Posterior cingulate gyrus (tissue), 11 donors: Measurements from ENCODE around the gene ESPNL.

Source experiments
- DNase-seq, 10 donors: peaks; one replicate each; pipeline versions ENCODE4 v3.0.0 to v3.0.0-alpha.2; 2020 to 2021; ENCODE audit warnings: mixed read lengths in 3 of 10
- intact Hi-C: fragments of 100-400 bp; cut with DNase I; formaldehyde crosslinking; loops from one replicate; pipeline ENCODE4 v1.15.1; 2023

ESPNL gene

GRCh38 chr2:238125127-238125885, 25.2 kb downstream of the ESPNL start:
- peak in 3 of 10 donors; percentile 40 to 73 (median 72) for DNase-seq
- intact Hi-C loops = no loop called here

- no peak for DNase-seq
- intact Hi-C loops = no loop called here
Measured at GRCh38 chr2:238126338-238126737, 26.2 kb downstream of the ESPNL start.

DNA sequence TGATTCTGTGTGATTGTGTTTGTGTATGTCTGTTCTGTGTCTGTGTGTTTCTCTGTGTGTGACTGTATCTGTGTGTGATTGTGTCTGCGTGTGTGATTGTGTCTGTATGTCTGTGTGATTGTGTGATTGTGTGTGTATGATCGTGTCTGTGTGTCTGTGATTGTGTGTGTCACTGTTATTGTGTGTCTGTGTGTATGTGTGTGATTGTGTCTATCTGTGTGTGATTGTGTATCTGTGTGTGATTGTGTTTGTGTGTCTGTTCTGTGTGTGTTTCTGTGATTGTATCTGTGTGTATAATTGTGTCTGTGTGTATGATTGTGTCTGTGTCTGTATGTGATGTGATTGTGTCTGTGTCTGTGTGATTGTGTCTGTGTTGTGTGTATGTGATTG, 26.6 kb downstream of the ESPNL start:
- intact Hi-C loops = no loop called here
- no peak for DNase-seq

DNA sequence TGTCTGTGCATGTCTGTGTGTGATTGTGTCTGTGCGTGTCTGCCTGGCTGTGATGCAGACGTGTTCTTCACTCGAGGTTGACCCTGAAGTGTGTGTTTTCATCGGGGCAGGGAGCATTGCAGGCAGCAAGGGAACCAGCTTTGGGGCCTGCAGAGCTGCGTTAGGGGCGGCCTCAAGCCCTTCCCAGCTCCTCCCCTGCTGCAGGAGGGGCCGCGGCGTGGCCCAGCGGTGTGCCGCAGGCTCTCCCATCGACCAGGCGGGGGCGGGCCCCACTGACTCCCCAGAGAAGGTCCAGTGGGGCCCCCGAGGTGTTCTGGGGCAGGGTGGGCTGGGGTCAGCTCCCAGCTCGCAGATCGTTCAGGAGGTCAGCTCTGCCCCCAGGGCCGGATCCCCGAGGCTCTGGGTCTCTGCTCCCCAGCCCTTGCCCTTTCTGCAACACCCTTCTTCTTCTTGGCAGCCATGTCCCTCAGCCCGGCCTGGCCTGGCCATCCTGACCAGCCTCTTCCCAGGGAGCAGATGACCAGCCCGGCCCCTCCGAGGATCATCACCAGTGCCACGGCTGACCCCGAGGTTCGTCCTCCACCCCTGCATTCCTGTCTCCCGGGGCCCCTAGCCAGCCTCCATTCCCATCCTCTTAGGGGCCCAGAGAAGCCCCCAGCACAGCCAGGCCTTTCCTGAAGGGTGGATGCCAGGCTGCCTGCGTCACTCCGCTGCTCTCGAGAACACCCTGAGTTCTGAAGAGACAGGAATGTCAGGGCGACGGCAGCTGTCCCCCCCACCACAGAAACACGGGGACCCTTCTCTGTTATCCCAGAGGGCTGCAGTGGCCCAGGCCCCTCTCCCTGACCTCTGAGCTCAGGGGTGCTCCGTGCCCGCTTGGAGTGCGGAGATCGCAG, 27.3 kb downstream of the ESPNL start:
- peak in 3 of 10 donors; percentile 61 to 79 (median 77) for DNase-seq
- intact Hi-C loops = no loop called here

GRCh38 chr2:238128061-238128440, 27.9 kb downstream of the ESPNL start:
- intact Hi-C loops = no loop called here
- DNase-seq = peak in 3 of 10 donors; percentile 56 to 63 (median 62)

GRCh38 chr2:238128534-238129001, 28.4 kb downstream of the ESPNL start:
- intact Hi-C loops = no loop called here
- DNase-seq = peak in 3 of 10 donors; percentile 61 to 76 (median 68)

DNA sequence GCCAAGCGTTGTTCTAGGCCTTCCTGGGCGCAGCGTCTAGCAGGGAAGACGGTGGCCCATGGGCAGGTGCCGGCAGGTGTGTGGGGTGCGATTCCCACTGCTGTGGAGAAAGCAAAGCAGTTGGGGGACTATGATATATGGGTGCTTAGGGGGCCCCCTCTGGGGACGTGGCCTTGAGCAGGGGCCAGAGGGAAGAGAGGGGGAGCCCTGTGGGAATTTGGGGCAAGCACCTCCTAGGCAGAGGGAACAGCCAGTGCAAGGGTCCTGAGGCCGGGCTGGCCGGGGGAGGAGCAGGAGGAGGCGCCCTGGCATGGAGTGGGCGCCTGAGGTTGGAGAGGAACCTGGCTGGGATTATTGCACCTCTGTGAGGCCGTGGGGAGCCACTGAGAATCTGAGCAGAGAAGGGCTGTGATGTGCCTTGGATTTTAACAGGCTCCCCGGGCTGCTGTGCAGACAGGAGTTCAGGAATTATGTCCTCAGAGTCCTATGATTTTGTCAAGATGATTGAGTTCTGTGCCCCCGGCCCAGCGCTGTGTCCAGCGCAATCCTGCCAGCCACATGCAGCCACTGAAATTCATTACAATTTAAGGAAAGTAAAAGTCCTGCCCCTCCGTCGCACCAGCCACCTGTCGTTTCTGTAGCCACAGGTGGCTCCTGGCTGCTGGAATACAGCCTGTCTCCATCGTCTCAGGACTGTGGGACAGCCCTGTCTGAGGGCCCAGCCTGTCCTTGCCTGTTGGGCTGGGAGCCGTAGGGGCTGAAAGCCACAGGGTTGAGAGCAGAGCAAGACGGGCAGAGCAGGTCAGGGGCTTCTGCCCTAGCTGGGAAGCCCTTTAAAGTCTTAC, 29.2 kb downstream of the ESPNL start:
- intact Hi-C loops = no loop called here
- DNase-seq = peak in 3 of 10 donors; percentile 46 to 61 (median 50)

DNA sequence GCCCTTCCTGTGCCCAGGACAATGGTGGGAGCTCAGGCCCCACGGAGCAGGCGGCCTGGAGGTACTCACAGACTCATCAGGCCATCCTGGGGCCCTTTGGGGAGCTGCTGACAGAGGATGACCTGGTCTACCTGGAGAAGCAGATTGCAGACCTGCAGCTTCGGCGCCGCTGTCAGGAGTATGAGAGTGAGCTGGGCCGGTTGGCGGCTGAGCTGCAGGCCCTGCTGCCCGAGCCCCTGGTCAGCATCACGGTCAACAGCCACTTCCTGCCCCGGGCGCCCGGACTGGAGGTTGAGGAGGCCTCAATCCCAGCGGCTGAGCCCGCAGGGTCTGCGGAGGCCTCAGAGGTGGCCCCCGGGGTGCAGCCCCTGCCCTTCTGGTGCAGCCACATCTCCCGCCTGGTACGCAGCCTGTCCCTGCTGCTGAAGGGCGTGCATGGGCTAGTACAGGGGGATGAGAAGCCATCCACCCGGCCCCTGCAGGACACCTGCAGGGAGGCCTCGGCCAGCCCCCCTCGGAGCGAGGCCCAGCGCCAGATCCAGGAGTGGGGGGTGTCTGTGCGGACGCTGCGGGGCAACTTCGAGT, 30.1 kb downstream of the ESPNL start:
- intact Hi-C loops = no loop called here
- peak in 3 of 10 donors; percentile 58 to 80 (median 76) for DNase-seq

- peak in 3 of 10 donors; percentile 67 to 77 (median 70) for DNase-seq
- intact Hi-C loops = no loop called here
Measured at GRCh38 chr2:238130696-238131628, 30.8 kb downstream of the ESPNL start.

- intact Hi-C loops = no loop called here
- peak in 3 of 10 donors; percentile 41 to 60 (median 57) for DNase-seq
Measured at GRCh38 chr2:238131761-238132462, 31.8 kb downstream of the ESPNL start.

- peak in 3 of 10 donors; percentile 74 to 84 (median 82) for DNase-seq
- intact Hi-C loops = no loop called here
Measured at GRCh38 chr2:238132463-238133450, 32.6 kb downstream of the ESPNL start.

- DNase-seq = peak in 3 of 10 donors; percentile 58 to 78 (median 64)
- intact Hi-C loops = no loop called here
Measured at GRCh38 chr2:238133499-238134392, 33.6 kb downstream of the ESPNL start.

GRCh38 chr2:238134393-238134785, 34.2 kb downstream of the ESPNL start:
- peak in 3 of 10 donors; percentile 19 to 70 (median 63) for DNase-seq
- intact Hi-C loops = no loop called here

DNA sequence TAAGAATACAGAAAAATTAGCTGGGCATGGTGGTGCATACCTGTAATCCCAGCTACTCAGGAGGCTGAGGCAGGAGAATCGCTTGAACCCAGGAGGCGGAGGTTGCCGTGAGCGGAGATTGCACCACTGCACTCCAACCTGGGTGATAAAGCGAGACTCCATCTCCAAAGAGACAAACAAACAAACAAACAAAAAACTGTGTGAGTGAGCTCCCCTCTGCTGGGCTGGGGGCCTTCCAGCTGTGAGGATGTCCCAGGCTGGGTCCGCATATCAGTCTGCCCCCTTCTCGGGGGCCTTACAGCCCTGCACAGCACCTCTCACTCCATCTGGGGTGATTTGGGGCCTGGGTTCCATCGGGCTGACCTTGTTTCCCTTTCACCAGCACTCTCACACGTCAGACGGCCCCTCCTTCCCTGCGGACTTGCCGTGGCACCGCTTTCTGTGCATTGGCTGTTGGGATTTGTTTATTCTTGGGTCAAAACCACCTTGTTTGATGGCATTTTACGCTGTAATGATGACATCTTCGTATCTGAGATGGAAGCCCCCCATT, 35.5 kb downstream of the ESPNL start:
- intact Hi-C loops = no loop called here
- peak in 3 of 10 donors; percentile 23 to 67 (median 57) for DNase-seq

GRCh38 chr2:238136820-238137537, 36.8 kb downstream of the ESPNL start:
- DNase-seq = peak in 3 of 10 donors; percentile 65 to 76 (median 68)
- intact Hi-C loops = no loop called here
